HG02870 (cell line): Measurements from ENCODE around the gene PRMT5.

Experiments used
- ATAC-seq: cut with Tn5 transposase; IDR thresholded peaks from one replicate; pipeline ENCODE4 v1.9.1; 2021; ENCODE audit warnings: mild to moderate bottlenecking, moderate library complexity; ENCODE audit not compliant: unreplicated experiment

Gene PRMT5

GRCh38 chr14:22898302-22899090 is 30.7 kb downstream of the PRMT5 start:
- ATAC-seq, result no peak

GRCh38 chr14:22897357-22897756 is 31.8 kb downstream of the PRMT5 start:
- ATAC-seq, result no peak

- ATAC-seq, result no peak
Observed at GRCh38 chr14:22896760-22897159, 32.4 kb downstream of the PRMT5 start.

GRCh38 chr14:22896356-22896755 is 32.8 kb downstream of the PRMT5 start:
- ATAC-seq, result no peak

DNA sequence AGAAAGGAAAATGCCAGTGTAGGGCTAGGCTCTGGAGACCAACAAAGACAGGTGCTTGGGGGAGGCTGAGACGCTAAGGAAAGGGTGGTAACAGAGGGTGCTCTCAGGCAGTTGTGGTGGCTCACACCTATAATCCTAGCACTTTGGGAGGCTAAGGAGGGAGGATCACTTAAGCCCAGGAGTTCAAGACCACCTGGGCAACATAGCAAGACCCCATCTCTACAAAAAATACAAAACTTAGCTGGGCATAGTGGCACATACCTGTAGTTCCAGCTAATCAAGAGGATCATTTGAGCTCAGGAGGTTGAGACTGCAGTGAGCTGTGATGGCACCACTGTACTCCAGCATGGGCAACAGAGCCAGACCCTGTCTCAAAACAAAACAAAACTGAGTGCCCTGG is 33.8 kb downstream of the PRMT5 start:
- ATAC-seq, result no peak

DNA sequence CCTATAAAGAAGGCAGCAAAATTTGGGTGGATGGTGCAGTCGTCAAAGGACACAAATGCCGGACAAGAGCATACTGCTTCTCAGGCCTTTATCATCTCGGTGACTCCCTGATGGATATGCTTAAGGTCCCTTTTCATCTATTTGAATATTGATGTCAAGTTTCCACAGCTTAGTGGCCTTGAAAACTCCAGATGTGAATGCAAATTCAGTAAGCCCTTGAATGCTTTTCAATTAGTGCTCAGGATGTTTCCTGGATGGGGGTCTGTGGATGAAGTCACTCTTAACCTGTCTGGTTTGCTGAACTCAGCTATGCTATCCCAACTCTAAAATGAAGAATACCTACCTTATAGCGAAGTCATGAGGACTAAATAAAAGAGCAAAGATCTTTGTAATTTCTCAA is 35.5 kb downstream of the PRMT5 start:
- ATAC-seq, result no peak

GRCh38 chr14:22892488-22892887 is 36.7 kb downstream of the PRMT5 start:
- ATAC-seq, result no peak

DNA sequence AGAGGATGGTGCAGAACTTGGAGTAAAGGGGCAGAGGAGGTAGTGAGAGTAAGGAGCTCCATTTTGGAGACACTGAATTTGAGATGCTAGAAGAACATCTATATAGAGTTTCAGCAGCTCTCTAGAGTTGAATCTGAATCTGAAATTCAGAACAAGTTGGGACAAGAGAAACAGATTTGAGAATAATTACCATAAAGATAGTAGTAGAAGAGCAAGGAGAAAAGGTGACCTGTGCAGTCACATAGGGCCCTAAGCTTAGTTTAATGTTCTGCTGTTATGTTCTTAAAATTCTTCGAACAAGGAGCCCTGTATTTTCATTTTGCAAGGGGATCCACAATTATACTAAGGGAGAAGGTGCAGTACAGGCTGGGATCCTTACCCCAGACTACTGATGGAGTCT is 38.8 kb downstream of the PRMT5 start:
- ATAC-seq, result no peak

GRCh38 chr14:22888662-22889061 is 40.5 kb downstream of the PRMT5 start:
- ATAC-seq, result no peak

DNA sequence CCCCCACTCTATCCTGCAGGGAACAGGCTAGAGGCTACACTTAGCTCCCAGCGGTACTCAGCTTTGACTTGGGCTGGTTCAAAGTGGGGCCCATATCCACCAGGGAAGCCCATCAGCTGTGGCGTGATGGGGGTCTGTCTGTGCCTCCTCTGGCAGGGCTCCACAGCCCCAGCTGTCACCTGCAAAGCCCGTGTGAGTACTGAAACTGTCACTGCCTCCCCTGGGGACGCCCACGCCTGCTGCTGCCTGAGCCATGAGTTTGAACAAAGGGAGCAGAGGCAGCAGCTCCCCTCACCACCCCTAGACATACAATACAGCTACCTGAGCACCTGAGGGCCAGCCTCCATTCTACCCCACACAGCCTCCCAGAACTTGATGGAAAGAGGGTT is 41.2 kb downstream of the PRMT5 start:
- ATAC-seq, result peak; percentile 36

DNA sequence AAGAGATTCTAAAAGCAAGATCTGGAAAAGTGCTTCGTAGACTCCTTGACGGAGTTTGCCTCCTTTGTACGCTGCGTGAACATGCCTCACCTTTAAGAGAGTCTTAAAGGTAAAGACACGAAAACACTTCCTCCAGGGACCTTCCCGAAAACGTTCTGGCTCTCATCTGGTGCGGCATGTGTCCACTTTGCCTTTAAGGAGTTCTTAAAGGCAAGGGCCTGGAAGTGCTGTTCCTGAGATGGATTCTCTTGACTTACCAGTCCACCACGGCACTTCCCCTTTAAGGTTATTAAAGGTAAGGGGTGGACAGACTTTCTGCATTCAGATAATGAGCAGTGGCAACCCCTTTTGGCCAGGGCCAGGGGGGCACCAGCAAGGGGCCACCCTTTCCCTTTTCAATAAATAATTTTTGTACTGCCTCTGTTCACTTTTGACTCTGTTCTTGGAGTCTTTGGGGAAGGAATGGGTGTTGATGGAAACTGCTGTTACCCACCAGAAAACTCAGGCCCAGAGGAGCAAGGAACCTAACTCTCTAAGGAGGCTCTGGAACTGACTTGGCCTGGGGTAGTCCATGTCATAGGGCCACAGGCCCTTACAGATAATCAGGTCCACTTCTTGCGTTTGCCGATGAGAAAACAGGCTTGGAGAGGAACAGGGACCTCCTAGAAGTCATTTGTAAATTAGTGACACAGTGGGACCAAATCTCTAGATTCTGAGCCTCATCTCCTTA is 41.8 kb downstream of the PRMT5 start:
- peak; percentile 30 for ATAC-seq

- peak; percentile 36 for ATAC-seq
Observed at GRCh38 chr14:22886500-22887259, 42.5 kb downstream of the PRMT5 start.

DNA sequence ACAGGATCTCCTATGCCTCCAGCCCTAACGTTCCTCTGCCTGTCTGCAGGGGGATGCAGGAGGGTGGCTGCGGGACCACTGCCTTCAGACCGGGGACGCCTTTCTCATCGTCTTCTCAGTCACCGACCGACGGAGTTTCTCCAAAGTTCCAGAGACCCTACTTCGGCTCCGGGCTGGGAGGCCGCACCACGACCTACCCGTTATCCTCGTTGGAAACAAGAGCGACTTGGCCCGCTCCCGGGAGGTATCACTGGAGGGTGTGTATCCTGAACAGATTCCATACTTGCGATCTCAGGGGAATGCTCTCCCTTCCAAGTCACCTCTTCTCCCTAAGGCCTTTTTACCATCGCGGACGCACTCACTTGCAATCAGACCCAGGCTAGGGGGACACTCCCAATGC is 43.2 kb downstream of the PRMT5 start:
- no peak for ATAC-seq

DNA sequence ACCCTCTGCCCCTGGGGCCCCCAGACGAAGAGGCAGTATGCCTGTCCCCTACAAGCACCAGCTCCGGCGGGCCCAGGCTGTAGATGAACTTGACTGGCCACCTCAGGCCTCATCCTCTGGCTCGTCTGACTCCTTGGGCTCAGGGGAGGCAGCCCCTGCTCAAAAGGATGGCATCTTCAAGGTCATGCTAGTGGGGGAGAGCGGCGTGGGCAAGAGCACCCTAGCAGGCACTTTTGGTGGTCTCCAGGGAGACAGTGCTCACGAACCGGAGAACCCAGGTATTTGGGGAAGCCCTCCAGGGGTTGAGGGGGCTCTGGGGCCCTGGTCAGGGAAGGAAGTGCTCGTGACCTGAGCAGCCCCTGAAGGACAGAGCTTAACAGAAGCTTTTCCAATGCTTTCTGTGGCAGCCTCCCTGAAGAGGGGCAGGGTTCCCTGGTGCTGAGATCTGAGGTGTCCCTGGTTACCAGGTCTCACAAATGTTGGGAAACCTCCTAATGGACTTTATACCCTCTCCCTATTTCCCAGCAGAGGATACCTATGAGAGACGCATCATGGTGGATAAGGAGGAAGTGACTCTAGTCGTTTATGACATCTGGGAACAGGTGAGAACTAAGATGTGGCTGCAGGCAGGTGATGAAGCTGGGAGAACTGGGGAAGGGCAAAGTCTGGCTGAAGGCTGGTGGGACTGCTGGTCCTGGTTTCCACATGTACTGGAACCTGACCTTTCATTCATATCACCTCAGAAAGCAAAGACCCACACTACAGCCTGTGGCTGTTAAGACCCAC is 44.2 kb downstream of the PRMT5 start:
- ATAC-seq, result no peak

GRCh38 chr14:22884076-22884737 is 45.0 kb downstream of the PRMT5 start:
- ATAC-seq, result no peak

DNA sequence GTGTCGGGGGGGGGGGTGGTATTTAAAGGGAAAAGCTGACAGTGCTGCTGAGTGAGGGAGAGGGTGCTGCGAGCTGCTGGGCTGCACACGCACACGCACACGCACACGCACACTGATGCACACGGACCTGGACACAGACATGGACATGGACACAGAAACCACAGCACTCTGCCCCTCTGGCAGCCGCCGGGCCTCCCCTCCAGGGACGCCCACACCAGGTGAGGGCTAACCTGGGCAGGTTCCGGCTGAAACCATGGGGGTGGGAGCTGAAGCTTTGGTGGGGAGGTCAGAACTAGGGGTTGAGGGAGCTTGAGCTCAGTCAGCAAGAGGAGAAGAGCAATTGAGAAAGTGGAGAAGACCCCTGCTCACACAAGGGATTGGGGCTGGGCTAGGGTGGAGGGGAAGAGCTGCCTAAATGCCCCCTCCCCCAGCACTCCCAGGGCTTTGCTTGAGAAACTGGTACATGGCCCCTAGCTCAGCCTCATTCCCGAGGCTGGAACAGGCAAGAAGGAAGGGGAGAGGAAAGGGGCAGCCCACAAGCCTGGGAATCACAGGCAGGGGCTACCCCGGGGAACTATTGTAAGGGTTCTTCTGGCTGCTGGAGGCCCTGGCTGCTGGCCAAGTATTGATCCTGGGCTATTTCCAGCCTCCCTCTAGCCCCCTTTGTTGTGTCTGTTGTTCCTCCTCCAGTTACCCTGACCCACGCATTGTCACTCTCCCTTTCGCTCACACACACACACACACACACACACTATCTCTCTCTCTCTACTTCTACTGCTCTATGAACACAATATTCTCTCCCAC is 45.8 kb downstream of the PRMT5 start, which contains the start of gene REM2:
Gene REM2, plus strand, starts transcription at position 50 of the 804 bp plus-strand sequence. Its CDS starts 66 bp downstream, at position 116.
- no peak for ATAC-seq

- ATAC-seq, result no peak
Observed at GRCh38 chr14:22882529-22883172, 46.5 kb downstream of the PRMT5 start.

DNA sequence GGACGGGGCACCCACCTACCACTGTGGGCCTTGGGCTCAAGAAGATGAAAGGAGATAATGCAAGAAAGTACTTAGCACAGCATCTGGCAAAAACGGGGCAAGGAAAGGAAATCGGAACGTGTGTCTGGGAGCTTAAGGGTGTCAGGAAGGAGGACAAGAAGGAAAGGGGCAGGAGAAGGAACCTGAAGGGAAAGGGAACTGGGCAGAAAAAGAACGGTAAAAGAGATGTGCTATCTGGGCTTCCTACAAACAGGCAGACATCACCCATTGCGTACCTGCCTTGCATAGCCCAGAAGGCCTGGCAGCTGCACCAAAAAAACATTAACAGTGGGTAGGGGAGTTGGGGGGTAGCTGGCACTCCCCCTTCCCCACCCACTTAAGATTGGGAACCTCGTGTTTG is 47.1 kb downstream of the PRMT5 start:
- ATAC-seq, result no peak
